Measurements from ENCODE around the gene WNT7B.

Gene WNT7B

GRCh38 chr22:45880716-45881523 is 96.0 kb downstream of the WNT7B start:
- TF ChIP-seq, protein P1, sequence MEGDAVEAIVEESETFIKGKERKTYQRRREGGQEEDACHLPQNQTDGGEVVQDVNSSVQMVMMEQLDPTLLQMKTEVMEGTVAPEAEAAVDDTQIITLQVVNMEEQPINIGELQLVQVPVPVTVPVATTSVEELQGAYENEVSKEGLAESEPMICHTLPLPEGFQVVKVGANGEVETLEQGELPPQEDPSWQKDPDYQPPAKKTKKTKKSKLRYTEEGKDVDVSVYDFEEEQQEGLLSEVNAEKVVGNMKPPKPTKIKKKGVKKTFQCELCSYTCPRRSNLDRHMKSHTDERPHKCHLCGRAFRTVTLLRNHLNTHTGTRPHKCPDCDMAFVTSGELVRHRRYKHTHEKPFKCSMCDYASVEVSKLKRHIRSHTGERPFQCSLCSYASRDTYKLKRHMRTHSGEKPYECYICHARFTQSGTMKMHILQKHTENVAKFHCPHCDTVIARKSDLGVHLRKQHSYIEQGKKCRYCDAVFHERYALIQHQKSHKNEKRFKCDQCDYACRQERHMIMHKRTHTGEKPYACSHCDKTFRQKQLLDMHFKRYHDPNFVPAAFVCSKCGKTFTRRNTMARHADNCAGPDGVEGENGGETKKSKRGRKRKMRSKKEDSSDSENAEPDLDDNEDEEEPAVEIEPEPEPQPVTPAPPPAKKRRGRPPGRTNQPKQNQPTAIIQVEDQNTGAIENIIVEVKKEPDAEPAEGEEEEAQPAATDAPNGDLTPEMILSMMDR (IDR thresholded peaks at IDR 0.05): no peak

- TF ChIP-seq, protein P1 (IDR thresholded peaks at IDR 0.05): no peak
Measured at GRCh38 chr22:45880091-45880715, 96.8 kb downstream of the WNT7B start.

DNA sequence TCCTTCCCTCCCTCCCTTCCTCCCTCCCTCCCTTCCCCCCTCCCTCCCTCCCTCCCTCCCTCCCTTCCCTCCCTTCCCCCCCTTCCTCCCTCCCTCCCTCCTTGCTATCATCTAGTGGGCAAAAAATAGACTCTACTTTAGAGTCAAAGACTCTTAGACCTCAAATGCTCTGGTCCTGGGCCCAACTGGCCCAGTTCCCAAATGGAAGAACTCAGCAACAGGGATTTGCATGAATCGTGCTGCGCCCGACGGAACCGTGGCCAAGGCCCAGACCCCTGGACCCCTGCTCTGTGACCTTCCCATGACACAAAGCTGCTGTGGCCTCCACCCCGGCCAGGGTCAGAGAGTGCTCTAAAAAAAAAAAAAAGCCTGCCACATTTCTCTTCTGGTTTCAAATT is 97.4 kb downstream of the WNT7B start:
- TF ChIP-seq, protein P1 (IDR thresholded peaks at IDR 0.05): no peak

GRCh38 chr22:45878901-45879551 is 97.9 kb downstream of the WNT7B start:
- TF ChIP-seq, protein P1 (IDR thresholded peaks at IDR 0.05): no peak

- TF ChIP-seq, protein P1 (IDR thresholded peaks at IDR 0.05): no peak
Measured at GRCh38 chr22:45878051-45878781, 98.7 kb downstream of the WNT7B start.

DNA sequence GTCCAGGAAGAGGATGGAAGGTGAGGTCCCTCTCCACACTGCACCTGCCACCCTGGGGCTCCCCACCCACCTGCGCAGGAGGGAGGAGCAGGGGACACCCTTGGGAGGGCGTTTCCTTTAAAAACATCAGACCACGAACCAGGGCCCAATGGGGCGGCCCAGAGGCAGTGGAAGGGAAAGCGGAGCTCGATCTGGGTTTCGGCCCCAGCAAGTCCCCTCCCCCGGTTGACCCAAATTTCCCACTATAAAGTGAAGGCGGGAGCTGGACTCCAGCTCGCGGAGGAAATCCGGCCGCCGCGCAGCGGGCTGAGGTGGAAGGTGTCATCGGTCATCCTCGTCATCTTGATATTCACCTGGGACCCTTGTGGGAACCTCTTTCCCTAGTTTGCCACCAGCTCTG is 99.3 kb downstream of the WNT7B start:
- TF ChIP-seq, protein P1 (IDR thresholded peaks at IDR 0.05): no peak

GRCh38 chr22:45877036-45877380 is 100.0 kb downstream of the WNT7B start:
- TF ChIP-seq, protein P1 (IDR thresholded peaks at IDR 0.05): no peak

All from LNCAP (cell line).